Thoracic aorta endothelial cell (primary cell): Measurements from ENCODE around the gene PRKAR1A. TPM values are rescaled to one million over a fixed set of nuclear protein-coding genes. Genes with fewer than 3 reads are reported as not detected.

Source experiments
- total RNA-seq: library from RNA; depleted of rRNA; stranded (reverse); fragments of >200 nt; gene quantifications from 2 replicates; pipeline ENCODE4 v1.2.3, GENCODE V29; 2012

Gene PRKAR1A
- 260 and 268 TPM in 2 replicates for total RNA-seq

GRCh38 chr17:68512247-68512959, at the start of gene PRKAR1A:
Gene PRKAR1A, plus strand, starts transcription at chr17:68512430. Its CDS starts 2,970 bp downstream, at chr17:68515400.

Other genes starting within 250 kb of the PRKAR1A start
- 0.40 and 0.79 TPM in 2 replicates for gene SLC16A6, start 221.3 kb upstream of the PRKAR1A start, total RNA-seq
- gene ARSG, start 220.9 kb upstream of the PRKAR1A start, total RNA-seq: 1.2 and 5.3 TPM in 2 replicates
- 36.3 and 47.3 TPM in 2 replicates for gene WIPI1, start 54.9 kb upstream of the PRKAR1A start, total RNA-seq
- gene FAM20A, start 88.9 kb downstream of the PRKAR1A start, total RNA-seq: under 0.01 TPM in 1 of 2 replicates, not detected in the other